AG09309 (cell line): ENCODE results near the gene IL36B.

Experiments used
- DNase-seq: peaks from one replicate; pipeline ENCODE4 v3.0.0-alpha.2; 2010; ENCODE audit warnings: low read depth
- H3K4me3 ChIP-seq: 2 replicates; pipeline ENCODE4 v1.5.1; 2011; ENCODE audit warnings: mild to moderate bottlenecking, low read depth, low read length, moderate library complexity; ENCODE audit not compliant: control insufficient read depth
- TF ChIP-seq, protein P1 (sequence below): IDR thresholded peaks from 2 replicates; pipeline ENCODE4 v1.5.1; 2011; ENCODE audit warnings: mild to moderate bottlenecking, low read depth, low read length, inconsistent platforms; ENCODE audit not compliant: insufficient read depth, control insufficient read depth; ENCODE audit errors: missing control alignments

The IL36B gene

GRCh38 chr2:113076954-113077669, 24.4 kb upstream of the IL36B start:
- TF ChIP-seq, protein P1, sequence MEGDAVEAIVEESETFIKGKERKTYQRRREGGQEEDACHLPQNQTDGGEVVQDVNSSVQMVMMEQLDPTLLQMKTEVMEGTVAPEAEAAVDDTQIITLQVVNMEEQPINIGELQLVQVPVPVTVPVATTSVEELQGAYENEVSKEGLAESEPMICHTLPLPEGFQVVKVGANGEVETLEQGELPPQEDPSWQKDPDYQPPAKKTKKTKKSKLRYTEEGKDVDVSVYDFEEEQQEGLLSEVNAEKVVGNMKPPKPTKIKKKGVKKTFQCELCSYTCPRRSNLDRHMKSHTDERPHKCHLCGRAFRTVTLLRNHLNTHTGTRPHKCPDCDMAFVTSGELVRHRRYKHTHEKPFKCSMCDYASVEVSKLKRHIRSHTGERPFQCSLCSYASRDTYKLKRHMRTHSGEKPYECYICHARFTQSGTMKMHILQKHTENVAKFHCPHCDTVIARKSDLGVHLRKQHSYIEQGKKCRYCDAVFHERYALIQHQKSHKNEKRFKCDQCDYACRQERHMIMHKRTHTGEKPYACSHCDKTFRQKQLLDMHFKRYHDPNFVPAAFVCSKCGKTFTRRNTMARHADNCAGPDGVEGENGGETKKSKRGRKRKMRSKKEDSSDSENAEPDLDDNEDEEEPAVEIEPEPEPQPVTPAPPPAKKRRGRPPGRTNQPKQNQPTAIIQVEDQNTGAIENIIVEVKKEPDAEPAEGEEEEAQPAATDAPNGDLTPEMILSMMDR: no peak
- no peak overlapping the region for H3K4me3 ChIP-seq
- DNase-seq: no peak

DNA sequence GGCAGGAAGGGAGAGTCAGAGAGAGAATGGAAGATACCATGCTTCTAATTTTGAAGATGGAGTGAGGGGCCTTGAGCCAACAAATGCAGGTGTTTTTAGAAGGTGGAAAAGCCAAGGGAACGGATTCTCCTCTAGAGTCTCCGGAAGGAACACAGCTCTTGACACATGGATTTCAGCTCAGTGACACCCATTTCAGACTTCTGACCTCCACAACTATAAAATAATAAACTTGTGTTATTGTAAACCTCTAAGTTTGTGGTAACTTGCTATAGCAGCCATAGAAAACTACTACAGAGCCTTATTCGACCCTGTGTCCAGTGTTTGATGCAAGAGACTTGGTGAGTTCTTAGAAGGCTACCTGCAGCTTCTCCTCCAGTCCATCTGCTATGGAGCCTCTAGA, 22.9 kb upstream of the IL36B start:
- no peak overlapping the region for H3K4me3 ChIP-seq
- TF ChIP-seq, protein P1: no peak
- no peak for DNase-seq

DNA sequence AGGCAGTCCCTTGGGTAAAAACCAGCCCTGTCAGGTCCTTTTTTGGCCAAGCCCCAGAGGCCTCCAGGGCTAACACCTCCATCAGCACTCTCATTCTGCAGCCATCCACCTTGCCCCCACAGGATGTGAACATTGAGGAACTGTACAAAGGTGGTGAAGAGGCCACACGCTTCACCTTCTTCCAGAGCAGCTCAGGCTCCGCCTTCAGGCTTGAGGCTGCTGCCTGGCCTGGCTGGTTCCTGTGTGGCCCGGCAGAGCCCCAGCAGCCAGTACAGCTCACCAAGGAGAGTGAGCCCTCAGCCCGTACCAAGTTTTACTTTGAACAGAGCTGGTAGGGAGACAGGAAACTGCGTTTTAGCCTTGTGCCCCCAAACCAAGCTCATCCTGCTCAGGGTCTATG, 22.4 kb upstream of the IL36B start:
- H3K4me3 ChIP-seq: no peak overlapping the region
- DNase-seq: no peak
- TF ChIP-seq, protein P1: no peak

DNA sequence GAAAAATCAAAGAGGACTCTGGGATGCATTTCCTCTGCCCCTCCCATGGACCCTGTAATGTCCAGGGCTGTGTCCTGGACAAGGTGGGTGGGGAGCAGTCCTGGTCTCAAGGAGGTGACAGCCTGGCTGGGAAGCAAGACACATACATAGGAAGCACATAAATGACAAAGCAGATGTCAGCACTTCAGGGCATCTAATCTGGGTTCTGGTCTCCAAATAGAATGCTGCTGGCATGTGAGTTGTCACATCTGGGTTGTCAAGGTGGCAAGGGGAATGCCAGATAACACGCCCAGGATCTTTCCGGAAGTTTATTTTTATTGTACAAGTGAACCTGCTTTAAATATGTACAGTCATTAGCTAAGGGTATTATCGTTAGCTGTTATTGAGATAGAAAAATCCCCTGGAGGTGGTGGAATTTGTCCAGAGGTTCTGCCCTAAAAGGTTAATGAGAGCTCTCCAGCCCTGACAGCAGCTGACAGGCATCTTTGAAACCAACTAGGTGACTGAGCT, 20.7 kb upstream of the IL36B start:
- H3K4me3 ChIP-seq: no peak overlapping the region
- TF ChIP-seq, protein P1: no peak
- DNase-seq: no peak

- no peak for DNase-seq
- no peak overlapping the region for H3K4me3 ChIP-seq
- TF ChIP-seq, protein P1: no peak
Measured at GRCh38 chr2:113072584-113072983, 19.9 kb upstream of the IL36B start.

GRCh38 chr2:113070606-113070975, 17.9 kb upstream of the IL36B start:
- H3K4me3 ChIP-seq: no peak overlapping the region
- TF ChIP-seq, protein P1: no peak
- DNase-seq: no peak
